ENCODE results near the gene CBS. TPM values are rescaled to one million over a fixed set of nuclear protein-coding genes. Genes with fewer than 3 reads are reported as not detected.
"Not testable (repeated sequence)": the region's sequence is repeated elsewhere in the genome, so short reads cannot be mapped to it uniquely, and the experiment has no call there.

CBS gene
- total RNA-seq, 2 donors from 2014 or later = 8.3 to 9.3 TPM

GRCh38 chr21:43018519-43018918 is 57.1 kb downstream of the CBS start:
- Histone ChIP-seq H3K27me3 (no peaks in the 10 kb centered on the region), H3K36me3 (peaks cover 41% of the 10 kb centered on the region), H3K27ac (no peak overlapping the region), H3K4me3 (no peak overlapping the region), H3K4me1 (no peaks in the 10 kb centered on the region), H3K9me3 (no peaks in the 10 kb centered on the region)
- DNase-seq (ENCODE audit: low spot score) = no peak
- TF ChIP-seq CTCF (IDR thresholded peaks at IDR 0.05) = no peak

- Histone ChIP-seq H3K4me1 (no peaks in the 10 kb centered on the region), H3K36me3 (peaks cover 47% of the 10 kb centered on the region), H3K27ac (no peak overlapping the region), H3K9me3 (no peaks in the 10 kb centered on the region), H3K27me3 (no peaks in the 10 kb centered on the region), H3K4me3 (no peak overlapping the region)
- DNase-seq (ENCODE audit: low spot score) = no peak
- no peak for TF ChIP-seq CTCF (IDR thresholded peaks at IDR 0.05)
Observed at GRCh38 chr21:43016728-43017127, 58.9 kb downstream of the CBS start.

- Histone ChIP-seq H3K36me3 (peaks cover 46% of the 10 kb centered on the region), H3K4me1 (no peaks in the 10 kb centered on the region), H3K9me3 (no peaks in the 10 kb centered on the region), H3K4me3 (no peak overlapping the region), H3K27me3 (no peaks in the 10 kb centered on the region), H3K27ac (no peak overlapping the region)
- DNase-seq (ENCODE audit: low spot score) = no peak
- TF ChIP-seq CTCF (IDR thresholded peaks at IDR 0.05) = no peak
Observed at GRCh38 chr21:43015906-43016540, 59.6 kb downstream of the CBS start.

GRCh38 chr21:43012596-43012995 is 63.0 kb downstream of the CBS start:
- no peaks in the 10 kb centered on the region for H3K27me3 ChIP-seq
- no peak overlapping the region for H3K4me3 ChIP-seq
- TF ChIP-seq CTCF (IDR thresholded peaks at IDR 0.05) = no peak
- H3K9me3 ChIP-seq = no peaks in the 10 kb centered on the region
- H3K36me3 ChIP-seq = peaks cover 39% of the 10 kb centered on the region
- no peak overlapping the region for H3K27ac ChIP-seq
- no peak for DNase-seq (ENCODE audit: low spot score)
- H3K4me1 ChIP-seq = no peaks in the 10 kb centered on the region

- H3K4me1 ChIP-seq = no peaks in the 10 kb centered on the region
- no peaks in the 10 kb centered on the region for H3K27me3 ChIP-seq
- H3K36me3 ChIP-seq = peaks cover 32% of the 10 kb centered on the region
- DNase-seq (ENCODE audit: low spot score) = no peak
- no peak for TF ChIP-seq CTCF (IDR thresholded peaks at IDR 0.05)
- no peak overlapping the region for H3K4me3 ChIP-seq
- H3K27ac ChIP-seq = no peak overlapping the region
- no peaks in the 10 kb centered on the region for H3K9me3 ChIP-seq
Observed at GRCh38 chr21:43006874-43007208, 68.8 kb downstream of the CBS start.

- DNase-seq (ENCODE audit: low spot score) = not testable (repeated sequence)
Observed at GRCh38 chr21:43006051-43006873, 69.4 kb downstream of the CBS start.

More at GRCh38 chr21:43006051-43006873, 69.4 kb downstream of the CBS start:
- not testable (repeated sequence) for H3K4me3 ChIP-seq, H3K9me3 ChIP-seq, H3K27ac ChIP-seq, H3K4me1 ChIP-seq, H3K27me3 ChIP-seq
- peaks cover 27% of the 10 kb centered on the region for H3K36me3 ChIP-seq

All from right atrium auricular region (tissue), 2 donors.